WTC11 (cell line): ENCODE measurements around the gene BTF3. TPM values are rescaled to one million over a fixed set of nuclear protein-coding genes. Genes with fewer than 3 reads are reported as not detected.

ENCODE experiments used
- ATAC-seq: fragments of 200-7000 bp; cut with Tn5 transposase; 2 replicates; pipeline ENCODE4 v1.10.0; 2021; ENCODE audit warnings: mild to moderate bottlenecking, moderate library complexity
- CTCF ChIA-PET: fragments of 300-600 bp; sonication (Branson Sonifier 250); formaldehyde crosslinking; loops from one replicate; lab custom pipeline; 2021; ENCODE audit warnings: antibody characterized with exemption; lab: Charles Lee
- POLR2A ChIA-PET: fragments of 350-600 bp; sonication (Branson Sonifier 250); formaldehyde crosslinking; loops from one replicate; lab custom pipeline; 2021; ENCODE audit warnings: antibody characterized with exemption; lab: Charles Lee
- DNase-seq: peaks from one replicate; pipeline ENCODE4 v3.0.0; 2021; ENCODE audit warnings: low spot score
- H3K27ac Mint-ChIP-seq: 2 replicates; pipeline ENCODE4 v1.8.0; 2021; ENCODE audit warnings: mixed read lengths
- H3K27me3 Mint-ChIP-seq: 2 replicates; pipeline ENCODE4 v1.8.0; 2021; ENCODE audit warnings: low read depth, mild to moderate bottlenecking, moderate library complexity, mixed read lengths
- H3K36me3 Mint-ChIP-seq: 2 replicates; pipeline ENCODE4 v1.8.0; 2021; ENCODE audit warnings: mixed read lengths
- H3K4me1 Mint-ChIP-seq: 2 replicates; pipeline ENCODE4 v1.8.0; 2022; ENCODE audit warnings: mixed read lengths
- H3K4me3 Mint-ChIP-seq: 2 replicates; pipeline ENCODE4 v1.8.0; 2021; ENCODE audit warnings: mild to moderate bottlenecking, moderate library complexity, mixed read lengths
- H3K9me3 Mint-ChIP-seq: 2 replicates; pipeline ENCODE4 v1.8.0; 2021; ENCODE audit warnings: mixed read lengths
- ELF4 ChIP-seq: sonication (generic); formaldehyde crosslinking; IDR thresholded peaks from 2 replicates; pipeline ENCODE4 v1.8.1; 2022; ENCODE audit warnings: low read depth, mild to moderate bottlenecking, moderate library complexity, missing genetic modification reagents
- FOXJ3 ChIP-seq: sonication (generic); formaldehyde crosslinking; IDR thresholded peaks from 2 replicates; pipeline ENCODE4 v1.9.0; 2021; ENCODE audit warnings: missing genetic modification reagents, mild to moderate bottlenecking, borderline replicate concordance
- FOXP1 ChIP-seq: sonication (generic); formaldehyde crosslinking; IDR thresholded peaks from 2 replicates; pipeline ENCODE4 v1.8.0; 2022; ENCODE audit warnings: missing genetic modification reagents, mild to moderate bottlenecking, moderate library complexity, borderline replicate concordance
- GTF2I ChIP-seq: fragments of 250-450 bp; sonication (Bioruptor Pico); conservative IDR thresholded peaks from 2 replicates; pipeline ENCODE4 v1.4.0; 2021; ENCODE audit warnings: mild to moderate bottlenecking
- HMGA2 ChIP-seq: fragments of 250-450 bp; sonication (Bioruptor Pico); IDR thresholded peaks from 2 replicates; pipeline ENCODE4 v1.4.0; 2021; ENCODE audit warnings: mild to moderate bottlenecking, moderate library complexity
- MYBL2 ChIP-seq: sonication (generic); formaldehyde crosslinking; IDR thresholded peaks from 2 replicates; pipeline ENCODE4 v1.8.1; 2023; ENCODE audit warnings: mild to moderate bottlenecking, moderate library complexity, missing genetic modification reagents
- RELA ChIP-seq: sonication (generic); formaldehyde crosslinking; IDR thresholded peaks from 2 replicates; pipeline ENCODE4 v1.8.1; 2022; ENCODE audit warnings: missing genetic modification reagents, mild to moderate bottlenecking, borderline replicate concordance
- TEAD1 ChIP-seq: sonication (generic); formaldehyde crosslinking; IDR thresholded peaks from 2 replicates; pipeline ENCODE4 v1.8.0; 2022; ENCODE audit warnings: mild to moderate bottlenecking, missing genetic modification reagents
- ZNF138 ChIP-seq: sonication (generic); formaldehyde crosslinking; conservative IDR thresholded peaks from 2 replicates; pipeline ENCODE4 v1.8.1; 2022; ENCODE audit warnings: mild to moderate bottlenecking, moderate library complexity, missing genetic modification reagents
- ZNF232 ChIP-seq: sonication (generic); formaldehyde crosslinking; IDR thresholded peaks from 2 replicates; pipeline ENCODE4 v1.8.0; 2022; ENCODE audit warnings: mild to moderate bottlenecking, missing genetic modification reagents
- total RNA-seq: library from RNA; stranded (reverse); gene quantifications from 3 replicates; pipeline ENCODE4 v1.2.3, GENCODE V29; 2021
- TF ChIP-seq, protein P1 (sequence below): sonication (generic); formaldehyde crosslinking; IDR thresholded peaks from 2 replicates; pipeline ENCODE4 v1.8.1; 2023; ENCODE audit warnings: mild to moderate bottlenecking, missing genetic modification reagents
- TF ChIP-seq, protein P2 (sequence below): fragments of 250-450 bp; sonication (Bioruptor Pico); IDR thresholded peaks from 2 replicates; pipeline ENCODE4 v1.9.0; 2021; ENCODE audit warnings: mild to moderate bottlenecking
- TF ChIP-seq, protein P3 (sequence below): sonication (generic); formaldehyde crosslinking; conservative IDR thresholded peaks from 2 replicates; pipeline ENCODE4 v1.8.1; 2022; ENCODE audit warnings: mild to moderate bottlenecking, missing genetic modification reagents
- TF ChIP-seq, protein P4 (sequence below): fragments of 250-450 bp; sonication (Bioruptor Pico); IDR thresholded peaks from 2 replicates; pipeline ENCODE4 v1.9.0; 2021; ENCODE audit warnings: mild to moderate bottlenecking
- TF ChIP-seq, protein P5 (sequence below): fragments of 250-450 bp; sonication (Bioruptor Pico); IDR thresholded peaks from 2 replicates; pipeline ENCODE4 v1.8.0; 2021; ENCODE audit warnings: mild to moderate bottlenecking
- TF ChIP-seq, protein P6 (sequence below): sonication (generic); formaldehyde crosslinking; IDR thresholded peaks from 2 replicates; pipeline ENCODE4 v1.8.1; 2022; ENCODE audit warnings: mild to moderate bottlenecking, moderate library complexity, missing genetic modification reagents

BTF3 gene
- total RNA-seq, 1 experiment from 2014 or later, result 736 TPM

DNA sequence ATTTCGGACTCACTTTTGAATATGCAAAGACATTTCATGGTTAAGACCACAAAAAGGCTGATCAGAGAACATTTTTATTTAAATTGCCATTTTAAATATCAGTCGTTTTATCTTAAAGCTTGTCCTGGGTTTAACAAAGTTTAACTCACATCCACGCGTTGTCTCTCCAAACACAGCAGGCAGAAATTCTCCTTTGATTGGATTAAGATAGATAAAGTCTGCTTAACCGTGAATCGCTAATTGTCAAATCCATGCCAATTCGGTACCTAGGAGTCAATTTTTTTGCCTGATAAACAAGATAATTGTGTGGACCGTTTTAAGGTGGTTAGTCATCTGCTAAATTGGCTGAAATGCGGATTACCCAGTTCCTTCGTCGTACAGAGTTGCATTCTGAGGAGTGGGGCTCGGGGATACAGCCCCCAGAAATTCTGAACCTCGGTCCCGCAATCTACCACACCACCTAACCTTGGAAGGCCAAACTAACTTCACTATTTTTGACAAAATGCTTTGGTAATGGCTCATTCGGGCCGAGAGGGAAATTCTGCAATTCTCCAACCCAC is 665 bp upstream of the BTF3 start:
- TF ChIP-seq, protein P1, sequence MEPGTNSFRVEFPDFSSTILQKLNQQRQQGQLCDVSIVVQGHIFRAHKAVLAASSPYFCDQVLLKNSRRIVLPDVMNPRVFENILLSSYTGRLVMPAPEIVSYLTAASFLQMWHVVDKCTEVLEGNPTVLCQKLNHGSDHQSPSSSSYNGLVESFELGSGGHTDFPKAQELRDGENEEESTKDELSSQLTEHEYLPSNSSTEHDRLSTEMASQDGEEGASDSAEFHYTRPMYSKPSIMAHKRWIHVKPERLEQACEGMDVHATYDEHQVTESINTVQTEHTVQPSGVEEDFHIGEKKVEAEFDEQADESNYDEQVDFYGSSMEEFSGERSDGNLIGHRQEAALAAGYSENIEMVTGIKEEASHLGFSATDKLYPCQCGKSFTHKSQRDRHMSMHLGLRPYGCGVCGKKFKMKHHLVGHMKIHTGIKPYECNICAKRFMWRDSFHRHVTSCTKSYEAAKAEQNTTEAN, result no peak
- TF ChIP-seq, protein P2, sequence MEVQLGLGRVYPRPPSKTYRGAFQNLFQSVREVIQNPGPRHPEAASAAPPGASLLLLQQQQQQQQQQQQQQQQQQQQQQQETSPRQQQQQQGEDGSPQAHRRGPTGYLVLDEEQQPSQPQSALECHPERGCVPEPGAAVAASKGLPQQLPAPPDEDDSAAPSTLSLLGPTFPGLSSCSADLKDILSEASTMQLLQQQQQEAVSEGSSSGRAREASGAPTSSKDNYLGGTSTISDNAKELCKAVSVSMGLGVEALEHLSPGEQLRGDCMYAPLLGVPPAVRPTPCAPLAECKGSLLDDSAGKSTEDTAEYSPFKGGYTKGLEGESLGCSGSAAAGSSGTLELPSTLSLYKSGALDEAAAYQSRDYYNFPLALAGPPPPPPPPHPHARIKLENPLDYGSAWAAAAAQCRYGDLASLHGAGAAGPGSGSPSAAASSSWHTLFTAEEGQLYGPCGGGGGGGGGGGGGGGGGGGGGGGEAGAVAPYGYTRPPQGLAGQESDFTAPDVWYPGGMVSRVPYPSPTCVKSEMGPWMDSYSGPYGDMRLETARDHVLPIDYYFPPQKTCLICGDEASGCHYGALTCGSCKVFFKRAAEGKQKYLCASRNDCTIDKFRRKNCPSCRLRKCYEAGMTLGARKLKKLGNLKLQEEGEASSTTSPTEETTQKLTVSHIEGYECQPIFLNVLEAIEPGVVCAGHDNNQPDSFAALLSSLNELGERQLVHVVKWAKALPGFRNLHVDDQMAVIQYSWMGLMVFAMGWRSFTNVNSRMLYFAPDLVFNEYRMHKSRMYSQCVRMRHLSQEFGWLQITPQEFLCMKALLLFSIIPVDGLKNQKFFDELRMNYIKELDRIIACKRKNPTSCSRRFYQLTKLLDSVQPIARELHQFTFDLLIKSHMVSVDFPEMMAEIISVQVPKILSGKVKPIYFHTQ (CRISPR knock-in tag), result no peak
- TF ChIP-seq FOXJ3 (CRISPR knock-in tag) (no peak), ZNF138 (CRISPR knock-in tag) (no peak), FOXP1 (CRISPR knock-in tag) (no peak), TEAD1 (CRISPR knock-in tag) (no peak), GTF2I (no peak)
- TF ChIP-seq, protein P3, sequence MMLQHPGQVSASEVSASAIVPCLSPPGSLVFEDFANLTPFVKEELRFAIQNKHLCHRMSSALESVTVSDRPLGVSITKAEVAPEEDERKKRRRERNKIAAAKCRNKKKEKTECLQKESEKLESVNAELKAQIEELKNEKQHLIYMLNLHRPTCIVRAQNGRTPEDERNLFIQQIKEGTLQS (CRISPR knock-in tag), result no peak
- TF ChIP-seq, protein P4, sequence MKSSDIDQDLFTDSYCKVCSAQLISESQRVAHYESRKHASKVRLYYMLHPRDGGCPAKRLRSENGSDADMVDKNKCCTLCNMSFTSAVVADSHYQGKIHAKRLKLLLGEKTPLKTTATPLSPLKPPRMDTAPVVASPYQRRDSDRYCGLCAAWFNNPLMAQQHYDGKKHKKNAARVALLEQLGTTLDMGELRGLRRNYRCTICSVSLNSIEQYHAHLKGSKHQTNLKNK (CRISPR knock-in tag), result no peak
- TF ChIP-seq, protein P5, sequence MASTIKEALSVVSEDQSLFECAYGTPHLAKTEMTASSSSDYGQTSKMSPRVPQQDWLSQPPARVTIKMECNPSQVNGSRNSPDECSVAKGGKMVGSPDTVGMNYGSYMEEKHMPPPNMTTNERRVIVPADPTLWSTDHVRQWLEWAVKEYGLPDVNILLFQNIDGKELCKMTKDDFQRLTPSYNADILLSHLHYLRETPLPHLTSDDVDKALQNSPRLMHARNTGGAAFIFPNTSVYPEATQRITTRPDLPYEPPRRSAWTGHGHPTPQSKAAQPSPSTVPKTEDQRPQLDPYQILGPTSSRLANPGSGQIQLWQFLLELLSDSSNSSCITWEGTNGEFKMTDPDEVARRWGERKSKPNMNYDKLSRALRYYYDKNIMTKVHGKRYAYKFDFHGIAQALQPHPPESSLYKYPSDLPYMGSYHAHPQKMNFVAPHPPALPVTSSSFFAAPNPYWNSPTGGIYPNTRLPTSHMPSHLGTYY (CRISPR knock-in tag), result no peak

DNA sequence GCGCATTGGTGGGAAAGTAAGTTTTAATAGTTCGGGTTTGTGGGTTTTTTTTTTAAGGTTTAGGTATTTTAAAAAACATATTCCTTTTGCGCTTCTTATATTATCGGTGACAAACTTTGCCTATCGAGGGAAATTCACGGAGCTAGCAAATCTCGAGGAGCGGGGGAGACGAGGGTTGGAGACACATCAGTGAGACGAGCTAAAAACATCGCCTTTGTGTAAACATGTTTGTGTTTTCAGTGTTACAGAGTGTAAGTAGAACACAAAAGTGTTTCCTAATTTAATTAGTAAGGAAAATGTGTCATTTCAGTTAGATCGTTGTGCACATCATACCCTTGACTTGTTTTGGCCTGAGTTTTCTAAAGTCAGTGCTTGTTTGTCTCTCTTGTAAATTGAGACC is 945 bp downstream of the BTF3 start:
- Mint-ChIP-seq H3K27me3 (no peaks in the 10 kb centered on the region), H3K4me3 (peak overlapping the region; percentile 91), H3K36me3 (peaks cover 48% of the 10 kb centered on the region), H3K4me1 (peaks cover 47% of the 10 kb centered on the region), H3K9me3 (no peaks in the 10 kb centered on the region), H3K27ac (peak overlapping the region; percentile 96)
- no peak for DNase-seq
- POLR2A ChIA-PET, result interaction anchor here (0.8 to 2.8 kb wide), 2 partner anchors 12 to 44 kb away, joined by 3 to 21 read pairs; no protein-coding TSS in a partner anchor
- no peak for ATAC-seq
- CTCF ChIA-PET, result interaction anchor here (0.9 to 1.9 kb wide), 5 partner anchors 12 to 51 kb away, joined by 3 to 13 read pairs (median 6); partner anchors contain the start of gene FOXD1
- no peak for TF ChIP-seq ELF4 (CRISPR knock-in tag)

More for the DNA sequence above, 665 bp upstream of the BTF3 start:
- Mint-ChIP-seq H3K4me3 (peak overlapping the region; percentile 91), H3K27ac (peak overlapping the region; percentile 89), H3K27me3 (no peaks in the 10 kb centered on the region), H3K4me1 (peaks cover 50% of the 10 kb centered on the region), H3K36me3 (peaks cover 33% of the 10 kb centered on the region), H3K9me3 (no peaks in the 10 kb centered on the region)
- DNase-seq (no peak), ATAC-seq (0 out of 2 replicates have a peak, but pooled peaks have one; percentile 3)
- POLR2A ChIA-PET, result interaction anchor here (0.6 to 2.8 kb wide), 2 partner anchors 10 to 251 kb away, joined by 3 to 21 read pairs; no protein-coding TSS in a partner anchor
- CTCF ChIA-PET, result interaction anchor here (0.9 to 1.9 kb wide), 5 partner anchors 10 to 46 kb away, joined by 4 to 13 read pairs (median 8); no protein-coding TSS in a partner anchor

DNA sequence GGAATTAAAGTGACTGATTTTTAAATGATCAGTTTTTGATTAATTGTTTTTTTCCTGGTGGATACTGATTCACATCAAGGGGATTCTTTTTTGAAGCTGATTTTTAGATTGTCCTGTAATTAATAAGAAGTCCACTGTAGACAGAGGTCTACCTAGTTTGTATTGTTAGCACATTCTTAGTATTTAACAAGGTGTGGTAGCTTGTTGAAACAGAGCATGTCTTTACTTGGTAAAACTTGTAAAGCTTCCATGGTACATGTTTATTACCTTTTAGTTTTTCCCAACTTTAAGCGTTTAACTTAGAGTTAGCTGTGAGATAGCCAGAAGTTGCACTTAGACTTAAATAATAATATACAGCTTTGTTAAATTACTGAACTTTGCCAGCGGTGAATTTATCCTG is 1.5 kb downstream of the BTF3 start:
- TF ChIP-seq FOXJ3 (CRISPR knock-in tag) (no peak), GTF2I (no peak), MYBL2 (CRISPR knock-in tag) (no peak), HMGA2 (no peak), ZNF232 (no peak), RELA (CRISPR knock-in tag) (no peak)
- TF ChIP-seq, protein P1, result no peak
- TF ChIP-seq, protein P6, sequence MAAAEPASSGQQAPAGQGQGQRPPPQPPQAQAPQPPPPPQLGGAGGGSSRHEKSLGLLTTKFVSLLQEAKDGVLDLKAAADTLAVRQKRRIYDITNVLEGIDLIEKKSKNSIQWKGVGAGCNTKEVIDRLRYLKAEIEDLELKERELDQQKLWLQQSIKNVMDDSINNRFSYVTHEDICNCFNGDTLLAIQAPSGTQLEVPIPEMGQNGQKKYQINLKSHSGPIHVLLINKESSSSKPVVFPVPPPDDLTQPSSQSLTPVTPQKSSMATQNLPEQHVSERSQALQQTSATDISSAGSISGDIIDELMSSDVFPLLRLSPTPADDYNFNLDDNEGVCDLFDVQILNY (CRISPR knock-in tag), result no peak
- TF ChIP-seq, all 79 proteins: peak for 0
- Mint-ChIP-seq H3K27ac (peak overlapping the region; percentile 96), H3K36me3 (peaks cover 53% of the 10 kb centered on the region), H3K4me1 (peaks cover 43% of the 10 kb centered on the region), H3K9me3 (no peaks in the 10 kb centered on the region), H3K27me3 (no peaks in the 10 kb centered on the region), H3K4me3 (peak overlapping the region; percentile 91)
- POLR2A ChIA-PET, result interaction anchor here (0.8 to 2.8 kb wide), 2 partner anchors 12 to 45 kb away, joined by 3 to 21 read pairs; no protein-coding TSS in a partner anchor
- CTCF ChIA-PET, result interaction anchor here (0.9 to 1.8 kb wide), 3 partner anchors 45 to 51 kb away, joined by 3 to 6 read pairs (median 3); partner anchors contain the start of gene FOXD1
- DNase-seq, result no peak
- ATAC-seq, result no peak
